HEK293 (cell line): ENCODE measurements around the gene BICC1.

Source experiments
- CTCF ChIP-seq: fragments of 450-650 bp; formaldehyde crosslinking; IDR thresholded peaks from 2 replicates; pipeline ENCODE4 v1.5.1; 2016; ENCODE audit warnings: missing biosample characterization, missing genetic modification characterization
- KLF1 ChIP-seq: fragments of 450-650 bp; formaldehyde crosslinking; IDR thresholded peaks from 2 replicates; pipeline ENCODE4 v1.5.1; 2016; ENCODE audit warnings: missing biosample characterization, missing genetic modification characterization
- KLF16 ChIP-seq: fragments of 450-650 bp; formaldehyde crosslinking; IDR thresholded peaks from 2 replicates; pipeline ENCODE4 v1.5.1; 2017; ENCODE audit warnings: missing biosample characterization, missing genetic modification characterization
- PRDM4 ChIP-seq: fragments of 450-650 bp; formaldehyde crosslinking; IDR thresholded peaks from 2 replicates; pipeline ENCODE4 v1.5.1; 2017; ENCODE audit warnings: missing biosample characterization, missing genetic modification characterization
- TSHZ1 ChIP-seq: fragments of 450-650 bp; formaldehyde crosslinking; IDR thresholded peaks from 2 replicates; pipeline ENCODE4 v1.5.1; 2016; ENCODE audit warnings: missing biosample characterization, missing genetic modification characterization, borderline replicate concordance
- ZFHX2 ChIP-seq: fragments of 450-650 bp; formaldehyde crosslinking; conservative IDR thresholded peaks from 2 replicates; pipeline ENCODE4 v1.5.1; 2016; ENCODE audit warnings: missing biosample characterization, missing genetic modification characterization
- ZNF24 ChIP-seq: fragments of 450-650 bp; formaldehyde crosslinking; IDR thresholded peaks from 2 replicates; pipeline ENCODE4 v1.5.1; 2016; ENCODE audit warnings: missing biosample characterization, missing genetic modification characterization
- ZNF280C ChIP-seq: fragments of 450-650 bp; formaldehyde crosslinking; IDR thresholded peaks from 2 replicates; pipeline ENCODE4 v1.5.1; 2016; ENCODE audit warnings: missing biosample characterization, missing genetic modification characterization
- ZNF610 ChIP-seq: fragments of 450-650 bp; formaldehyde crosslinking; IDR thresholded peaks from 2 replicates; pipeline ENCODE4 v1.5.1; 2016; ENCODE audit warnings: missing biosample characterization, missing genetic modification characterization, borderline replicate concordance
- ZNF621 ChIP-seq: fragments of 450-650 bp; formaldehyde crosslinking; IDR thresholded peaks from 2 replicates; pipeline ENCODE4 v1.5.1; 2017; ENCODE audit warnings: missing biosample characterization, missing genetic modification characterization

GRCh38 chr10:58477902-58478301, 34.8 kb upstream of the BICC1 start:
- TF ChIP-seq ZNF280C (tag by site-specific recombination) (no peak), CTCF (tag by site-specific recombination) (no peak), ZNF24 (tag by site-specific recombination) (no peak), KLF1 (tag by site-specific recombination) (no peak), PRDM4 (no peak), TSHZ1 (tag by site-specific recombination) (no peak), KLF16 (tag by site-specific recombination) (no peak), ZFHX2 (tag by site-specific recombination) (no peak), ZNF621 (tag by site-specific recombination) (no peak), ZNF610 (tag by site-specific recombination) (no peak)
